CD14-positive monocyte (primary cell): ENCODE measurements around the gene SNX25. TPM values are rescaled to one million over a fixed set of nuclear protein-coding genes. Genes with fewer than 3 reads are reported as not detected.

Experiments used
- DNase-seq, 3 donors: peaks; one replicate each; pipeline ENCODE4 v3.0.0-alpha.2; 2011 to 2022
- H2AFZ ChIP-seq: 2 replicates; pipeline ENCODE4 v1.6.0; 2012; ENCODE audit warnings: mild to moderate bottlenecking, low read depth, low read length, inconsistent platforms; ENCODE audit not compliant: insufficient read depth, poor library complexity, severe bottlenecking
- H3K27ac ChIP-seq, 2 donors: 1 replicate in 1 of 2; 2 replicates in 1 of 2; pipeline ENCODE4 v1.5.1; 2012 to 2013; ENCODE audit warnings: low read length in 2 of 2, control low read depth in 1 of 2, inconsistent platforms in 1 of 2, low read depth in 1 of 2, mild to moderate bottlenecking in 1 of 2
- H3K27me3 ChIP-seq, 2 donors: one replicate each; pipeline versions ENCODE4 v1.6.0 to v1.6.1; 2011 to 2013; ENCODE audit warnings: low read length in 2 of 2; ENCODE audit not compliant: control insufficient read depth in 2 of 2, insufficient read depth in 2 of 2
- H3K36me3 ChIP-seq, 2 donors: replicated peaks in 1 of 2; 1 replicate in 1 of 2; 2 replicates in 1 of 2; pipeline versions ENCODE4 v1.5.1 to v1.6.1; 2012 to 2013; ENCODE audit warnings: low read length in 2 of 2, control low read depth in 1 of 2, inconsistent platforms in 1 of 2, mild to moderate bottlenecking in 1 of 2; ENCODE audit not compliant: insufficient read depth in 2 of 2, control insufficient read depth in 1 of 2
- H3K4me1 ChIP-seq, 2 donors: 1 replicate in 1 of 2; 2 replicates in 1 of 2; pipeline versions ENCODE4 v1.5.1 to v1.6.1; 2012 to 2013; ENCODE audit warnings: low read length in 2 of 2, control low read depth in 1 of 2, inconsistent platforms in 1 of 2, mild to moderate bottlenecking in 1 of 2, moderate library complexity in 1 of 2; ENCODE audit not compliant: insufficient read depth in 2 of 2, control insufficient read depth in 1 of 2
- H3K4me2 ChIP-seq: replicated peaks from 2 replicates; pipeline ENCODE3; 2012; ENCODE audit warnings: low read length, moderate library complexity, mild to moderate bottlenecking; ENCODE audit not compliant: poor library complexity, severe bottlenecking; ENCODE audit errors: extremely low read depth
- H3K4me3 ChIP-seq, 3 experiments: fragments of 200-600 bp in 1 of 3; sonication (generic) in 1 of 3; replicated peaks in 1 of 3; 1 replicate in 2 of 3; 2 replicates in 1 of 3; pipeline ENCODE4 v1.5.1; 2011 to 2013; ENCODE audit warnings: low read length in 3 of 3, mild to moderate bottlenecking in 3 of 3, control low read depth in 2 of 3, low read depth in 2 of 3, inconsistent platforms in 1 of 3, moderate library complexity in 1 of 3
- H3K79me2 ChIP-seq: 2 replicates; pipeline ENCODE4 v1.6.0; 2012; ENCODE audit warnings: mild to moderate bottlenecking, control low read depth, inconsistent platforms, low read length, moderate library complexity; ENCODE audit not compliant: insufficient read depth
- H3K9ac ChIP-seq: 2 replicates; pipeline ENCODE4 v1.6.0; 2017; ENCODE audit warnings: low read length, mild to moderate bottlenecking; ENCODE audit not compliant: insufficient read depth, poor library complexity, severe bottlenecking
- H3K9me3 ChIP-seq, 2 donors: replicated peaks in 1 of 2; 1 replicate in 1 of 2; 2 replicates in 1 of 2; pipeline versions ENCODE4 v1.5.1 to v1.6.1; 2012 to 2013; ENCODE audit warnings: low read length in 2 of 2, control low read depth in 1 of 2; ENCODE audit not compliant: control insufficient read depth in 1 of 2, insufficient read depth in 1 of 2
- H4K20me1 ChIP-seq: 2 replicates; pipeline ENCODE4 v1.6.0; 2012; ENCODE audit warnings: mild to moderate bottlenecking, low read length, control low read depth, moderate library complexity; ENCODE audit not compliant: insufficient read depth
- H3K27ac Mint-ChIP-seq, 7 donors: one replicate each; pipeline ENCODE4 v1.8.0; 2020; ENCODE audit warnings: mild to moderate bottlenecking in 7 of 7, mixed read lengths in 7 of 7, moderate library complexity in 6 of 7, inconsistent platforms in 2 of 7
- H3K27me3 Mint-ChIP-seq, 3 donors: one replicate each; pipeline ENCODE4 v1.8.0; 2021 to 2022; ENCODE audit warnings: low read depth in 3 of 3, mild to moderate bottlenecking in 3 of 3, mixed read lengths in 3 of 3, moderate library complexity in 3 of 3, inconsistent platforms in 1 of 3
- H3K36me3 Mint-ChIP-seq, 2 donors: one replicate each; pipeline ENCODE4 v1.8.0; 2020; ENCODE audit warnings: mixed read lengths in 2 of 2, inconsistent platforms in 1 of 2, mild to moderate bottlenecking in 1 of 2
- H3K4me1 Mint-ChIP-seq: one replicate; pipeline ENCODE4 v1.8.0; 2020; ENCODE audit warnings: mild to moderate bottlenecking, mixed read lengths
- H3K4me3 Mint-ChIP-seq, 2 donors: one replicate each; pipeline ENCODE4 v1.8.0; 2020; ENCODE audit warnings: mild to moderate bottlenecking in 2 of 2, mixed read lengths in 2 of 2, moderate library complexity in 1 of 2
- H3K9me3 Mint-ChIP-seq, 7 donors: one replicate each; pipeline ENCODE4 v1.8.0; 2020 to 2022; ENCODE audit warnings: mixed read lengths in 7 of 7, mild to moderate bottlenecking in 6 of 7, moderate library complexity in 6 of 7, inconsistent platforms in 2 of 7
- CTCF ChIP-seq: fragments of 200-600 bp; IDR thresholded peaks from one replicate; pipeline ENCODE4 v1.8.0; 2022; ENCODE audit warnings: antibody characterized with exemption, mild to moderate bottlenecking
- WGBS: methylation state at CpG from one replicate; pipeline ENCODE4 v1.1.5; 2013; ENCODE audit warnings: missing lambda C conversion rate; ENCODE audit not compliant: insufficient coverage; 5-methylcytosine and 5-hydroxymethylcytosine counted together
- intact Hi-C, 2 donors: fragments of 100-400 bp; cut with micrococcal nuclease; formaldehyde crosslinking; loops; one replicate each; pipeline versions ENCODE4 v1.15.0 to v1.15.1; 2023
- polyA plus RNA-seq, 3 donors: library from polyadenylated mRNA; depleted of rRNA in 1 of 3; unstranded in 2 of 3; stranded (reverse) in 1 of 3; fragments of 300-500 nt in 2 of 3; fragments of >200 nt in 1 of 3; fragmentation: Illumina TruSeq in 2 of 3; gene quantifications; 1 replicate in 2 of 3; 2 replicates in 1 of 3; pipeline ENCODE4 v1.2.3, GENCODE V29; 2012 to 2021

SNX25 gene
- polyA plus RNA-seq, 3 donors = 0.31 to 0.40 (median 0.36) TPM

- peak overlapping the region; percentile 6 to 74 (median 47) for H3K4me3 ChIP-seq
- DNase-seq = peak in 2 of 3 donors; percentile 13 to 23
- Mint-ChIP-seq H3K4me3 (peak overlapping the region; percentile 90 to 95), H3K4me1 (peaks cover 20% of the 10 kb centered on the region), H3K9me3 (peaks cover 0 to 14% (median 7%) of the 10 kb centered on the region in 7 donors), H3K36me3 (peaks cover 2 to 10% of the 10 kb centered on the region in 2 donors), H3K27me3 (peaks cover 68 to 81% (median 74%) of the 10 kb centered on the region in 3 donors), H3K27ac (peak overlapping the region in 2 of 7 donors; percentile 43 to 68)
- no peak overlapping the region for H3K27ac ChIP-seq
- H3K36me3 ChIP-seq = no peaks in the 10 kb centered on the region
- peaks cover 54 to 65% of the 10 kb centered on the region in 2 donors for H3K27me3 ChIP-seq
- no peaks in the 10 kb centered on the region for H4K20me1 ChIP-seq
- H3K9me3 ChIP-seq = peaks cover 0 to 13% of the 10 kb centered on the region in 2 donors
- under 1% methylated on average over 55 of the region's 84 CpGs for WGBS
- intact Hi-C loops = no loop called here
- H3K79me2 ChIP-seq = no peaks in the 10 kb centered on the region
- H3K9ac ChIP-seq = peak overlapping the region; percentile 53
- H2AFZ ChIP-seq = peak overlapping the region; percentile 70
- H3K4me1 ChIP-seq = peaks cover 12 to 22% of the 10 kb centered on the region in 2 donors
- no peak for TF ChIP-seq CTCF
- peak overlapping the region; percentile 86 for H3K4me2 ChIP-seq
Measured at GRCh38 chr4:185210102-185210981, 944 bp downstream of the SNX25 start.

DNA sequence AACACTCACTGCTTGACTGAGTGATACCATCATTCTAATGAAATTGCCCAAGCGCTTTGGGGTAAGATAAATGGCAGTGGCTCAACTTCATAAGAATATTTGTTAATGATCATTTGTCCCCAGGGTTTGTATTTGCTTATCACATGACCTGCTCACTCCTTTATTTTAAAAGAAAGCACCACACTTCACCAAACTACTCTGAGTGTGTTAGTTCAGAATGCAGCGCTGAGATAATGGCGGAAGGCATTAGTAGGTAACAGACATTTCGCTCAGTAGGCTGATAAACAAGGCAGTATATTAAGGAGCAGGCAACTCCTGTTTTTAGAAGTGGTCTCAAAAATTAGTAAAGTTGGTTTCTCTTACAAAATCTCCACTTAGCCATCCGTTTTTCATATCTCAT lies 1.6 kb downstream of the SNX25 start:
- no peaks in the 10 kb centered on the region for H4K20me1 ChIP-seq
- no CpG with 5 or more reads among the region's 5 CpGs for WGBS
- no peak for DNase-seq
- H3K9ac ChIP-seq = no peak overlapping the region
- H3K27ac ChIP-seq = no peak overlapping the region
- Mint-ChIP-seq H3K4me1 (peaks cover 16% of the 10 kb centered on the region), H3K27ac (no peak overlapping the region), H3K9me3 (peaks cover 0 to 14% (median 7%) of the 10 kb centered on the region in 7 donors), H3K27me3 (peaks cover 68 to 78% (median 73%) of the 10 kb centered on the region in 3 donors), H3K4me3 (peak overlapping the region; percentile 90 to 95), H3K36me3 (peaks cover 2 to 10% of the 10 kb centered on the region in 2 donors)
- H3K9me3 ChIP-seq = peaks cover 0 to 13% of the 10 kb centered on the region in 2 donors
- no peak for TF ChIP-seq CTCF
- peak overlapping the region in 1 of 3 experiments; percentile 74 for H3K4me3 ChIP-seq
- H3K27me3 ChIP-seq = peaks cover 54 to 65% of the 10 kb centered on the region in 2 donors
- peak overlapping the region; percentile 86 for H3K4me2 ChIP-seq
- H3K4me1 ChIP-seq = peaks cover 12 to 22% of the 10 kb centered on the region in 2 donors
- intact Hi-C loops = no loop called here
- no peaks in the 10 kb centered on the region for H3K79me2 ChIP-seq
- H2AFZ ChIP-seq = no peak overlapping the region
- H3K36me3 ChIP-seq = no peaks in the 10 kb centered on the region
